ENCODE data around the gene SRSF8.

DNA sequence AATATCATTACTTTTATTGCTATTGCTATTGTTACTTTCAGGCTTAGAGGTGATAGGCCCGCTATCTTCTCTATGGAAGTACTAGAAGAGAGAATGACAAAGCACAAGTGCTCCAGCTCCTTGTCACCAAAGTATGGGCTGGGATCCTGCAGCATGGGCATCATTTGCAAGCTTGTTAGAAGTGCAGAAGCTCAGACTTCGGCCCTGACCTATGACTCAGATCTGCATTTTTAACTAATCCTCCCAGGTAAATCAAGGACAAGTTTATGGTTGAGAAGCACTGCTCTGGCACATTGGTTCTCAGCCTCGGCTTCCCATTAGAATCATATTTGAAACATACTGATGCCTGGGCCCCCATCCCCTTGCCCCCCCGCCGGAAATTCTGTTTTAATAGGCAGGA is 14.3 kb downstream of the SRSF8 start:
- TF ChIP-seq POLR2A (IDR thresholded peaks at IDR 0.05; ENCODE audit: low read length) (no peak), GATA1 (IDR thresholded peaks at IDR 0.05; ENCODE audit: low read depth, low read length) (no peak)
